ENCODE measurements around the gene SPG7. TPM values are rescaled to one million over a fixed set of nuclear protein-coding genes. Genes with fewer than 3 reads are reported as not detected.
A peak's percentile ranks its signal among the peaks of the same experiment; 100 is the strongest.

Gene SPG7
- total and polyA plus RNA-seq, 9 of the 15 experiments (the other 6 are each of a cell fraction or from before 2014, with no cell fraction given) = 5.8 to 89.1 (median 49.4) TPM

DNA sequence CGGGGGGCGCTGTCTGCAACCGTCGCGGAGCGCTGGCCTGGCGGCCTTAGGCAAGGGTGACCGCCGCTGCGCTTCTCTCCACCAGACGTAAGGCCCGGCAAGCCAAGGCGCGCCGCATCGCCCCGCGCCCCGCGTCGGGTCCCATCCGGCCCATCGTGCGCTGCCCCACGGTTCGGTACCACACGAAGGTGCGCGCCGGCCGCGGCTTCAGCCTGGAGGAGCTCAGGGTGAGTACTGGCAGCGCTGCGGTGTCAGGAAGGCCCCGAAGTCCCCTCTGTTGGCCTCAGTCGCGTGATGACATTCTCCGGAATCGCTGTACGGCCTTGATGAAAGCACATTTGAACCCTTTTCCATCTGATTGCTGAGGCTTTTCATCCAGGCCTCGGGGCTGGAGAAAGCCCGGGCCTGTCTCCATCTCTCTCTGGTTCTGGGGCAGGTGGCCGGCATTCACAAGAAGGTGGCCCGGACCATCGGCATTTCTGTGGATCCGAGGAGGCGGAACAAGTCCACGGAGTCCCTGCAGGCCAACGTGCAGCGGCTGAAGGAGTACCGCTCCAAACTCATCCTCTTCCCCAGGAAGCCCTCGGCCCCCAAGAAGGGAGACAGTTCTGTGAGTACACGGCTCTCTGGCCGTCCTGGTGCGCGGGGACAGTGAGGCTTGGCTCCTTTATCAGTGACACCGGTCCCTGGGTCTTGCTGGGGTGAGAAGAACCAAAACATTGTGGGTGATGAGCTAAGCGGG is 53.1 kb downstream of the SPG7 start:
- under 1% methylated on average over 57 of the region's 58 CpGs for WGBS (ENCODE audit: insufficient coverage, low coverage, missing lambda C conversion rate)
- peaks cover 6% of the 10 kb centered on the region for H3K9me1 ChIP-seq (ENCODE audit: control insufficient read depth, insufficient read depth, low read length)
- in situ Hi-C loops (cut with MboI) (no loop called here), intact Hi-C loops (cut with micrococcal nuclease) (loop anchor here (10.0 kb wide), 1 partner anchor 757 kb away; the partner anchor contains the start of gene CDT1)
- BruUV-seq (replicated peaks) = no TSS peak
- POLR2A ChIA-PET = interaction anchor here (0.6 to 2.2 kb wide), 12 partner anchors 8 to 751 kb away, joined by 3 to 7 read pairs (median 3); no protein-coding TSS in a partner anchor
- peaks cover 51% of the 10 kb centered on the region for H3K79me2 ChIP-seq (ENCODE audit: control insufficient read depth, insufficient read depth, low read length)
- ATAC-seq (no peak), FAIRE-seq (no peak), DNase-seq (ENCODE audit: extremely low read depth in 1 of 4, low spot score in 3 of 4) (peak in 2 of 4 experiments; percentile 31 to 47)
- H3K9me3 ChIP-seq (replicated peaks; ENCODE audit: control insufficient read depth, insufficient read depth, low read depth, low read length) = 0 out of 2 replicates have a peak, but pooled peaks cover 2% of the 10 kb centered on the region
- peak overlapping the region; percentile 94 for H3K27ac ChIP-seq (ENCODE audit: extremely low read depth, low read depth, low read length)
- CTCF ChIA-PET (ENCODE audit: low intra/inter-chr PET ratio) = no interaction called here
- H3K4me3 ChIP-seq = peak overlapping the region; percentile 84
- no peak overlapping the region for H2AFZ ChIP-seq (ENCODE audit: low read depth, low read length)
- peak overlapping the region; percentile 99 for H3K4me2 ChIP-seq (ENCODE audit: insufficient read depth, low read length)
- H3K4me1 ChIP-seq (replicated peaks in 1 of 2; ENCODE audit: control insufficient read depth in 2 of 2, insufficient read depth in 2 of 2, low read length in 2 of 2) = peaks cover 42 to 66% of the 10 kb centered on the region in 2 experiments
- H3K36me3 ChIP-seq (ENCODE audit: control insufficient read depth, insufficient read depth, low read length) = peaks cover 55% of the 10 kb centered on the region
- peaks cover 53% of the 10 kb centered on the region for H4K20me1 ChIP-seq (replicated peaks; ENCODE audit: control insufficient read depth, insufficient read depth, low read length)
- no peaks in the 10 kb centered on the region; a peak in 1 of 5 replicates for H3K27me3 ChIP-seq (ENCODE audit: control insufficient read depth in 2 of 2, insufficient read depth in 2 of 2, low read length in 2 of 2)
- peak overlapping the region; percentile 95 to 96 for H3K9ac ChIP-seq (ENCODE audit: insufficient read depth in 1 of 2, low read depth in 2 of 2, low read length in 2 of 2)
- TF ChIP-seq ZNF121 (CRISPR knock-in tag; conservative IDR thresholded peaks at IDR 0.05) (no peak), ZNF431 (CRISPR knock-in tag; IDR thresholded peaks at IDR 0.05) (0 out of 2 replicates have a peak, but pooled peaks have one; percentile 49), SRF (CRISPR knock-in tag; IDR thresholded peaks at IDR 0.05) (no peak), MIER1 (IDR thresholded peaks at IDR 0.05; ENCODE audit: low read depth) (no peak), SIN3A (IDR thresholded peaks at IDR 0.05; ENCODE audit: borderline replicate concordance in 2 of 2, control insufficient read depth in 1 of 2, low read depth in 2 of 2, low read length in 2 of 2) (0 out of 4 replicates have a peak, but pooled peaks of 1 of the 2 experiments have one; percentile 64), CEBPG (CRISPR knock-in tag; IDR thresholded peaks at IDR 0.05) (0 out of 2 replicates have a peak, but pooled peaks have one; percentile 6), CEBPG (tag; conservative IDR thresholded peaks at IDR 0.05 in 1 of 2, IDR thresholded peaks at IDR 0.05 in 1 of 2) (no peak), TAF1 (IDR thresholded peaks at IDR 0.05; ENCODE audit: control insufficient read depth, extremely low read depth, insufficient read depth, low read length, severe bottlenecking) (peak; percentile 11), CHD1 (IDR thresholded peaks at IDR 0.05; ENCODE audit: low read length) (peak; percentile 93)
- TF ChIP-seq, protein P1, sequence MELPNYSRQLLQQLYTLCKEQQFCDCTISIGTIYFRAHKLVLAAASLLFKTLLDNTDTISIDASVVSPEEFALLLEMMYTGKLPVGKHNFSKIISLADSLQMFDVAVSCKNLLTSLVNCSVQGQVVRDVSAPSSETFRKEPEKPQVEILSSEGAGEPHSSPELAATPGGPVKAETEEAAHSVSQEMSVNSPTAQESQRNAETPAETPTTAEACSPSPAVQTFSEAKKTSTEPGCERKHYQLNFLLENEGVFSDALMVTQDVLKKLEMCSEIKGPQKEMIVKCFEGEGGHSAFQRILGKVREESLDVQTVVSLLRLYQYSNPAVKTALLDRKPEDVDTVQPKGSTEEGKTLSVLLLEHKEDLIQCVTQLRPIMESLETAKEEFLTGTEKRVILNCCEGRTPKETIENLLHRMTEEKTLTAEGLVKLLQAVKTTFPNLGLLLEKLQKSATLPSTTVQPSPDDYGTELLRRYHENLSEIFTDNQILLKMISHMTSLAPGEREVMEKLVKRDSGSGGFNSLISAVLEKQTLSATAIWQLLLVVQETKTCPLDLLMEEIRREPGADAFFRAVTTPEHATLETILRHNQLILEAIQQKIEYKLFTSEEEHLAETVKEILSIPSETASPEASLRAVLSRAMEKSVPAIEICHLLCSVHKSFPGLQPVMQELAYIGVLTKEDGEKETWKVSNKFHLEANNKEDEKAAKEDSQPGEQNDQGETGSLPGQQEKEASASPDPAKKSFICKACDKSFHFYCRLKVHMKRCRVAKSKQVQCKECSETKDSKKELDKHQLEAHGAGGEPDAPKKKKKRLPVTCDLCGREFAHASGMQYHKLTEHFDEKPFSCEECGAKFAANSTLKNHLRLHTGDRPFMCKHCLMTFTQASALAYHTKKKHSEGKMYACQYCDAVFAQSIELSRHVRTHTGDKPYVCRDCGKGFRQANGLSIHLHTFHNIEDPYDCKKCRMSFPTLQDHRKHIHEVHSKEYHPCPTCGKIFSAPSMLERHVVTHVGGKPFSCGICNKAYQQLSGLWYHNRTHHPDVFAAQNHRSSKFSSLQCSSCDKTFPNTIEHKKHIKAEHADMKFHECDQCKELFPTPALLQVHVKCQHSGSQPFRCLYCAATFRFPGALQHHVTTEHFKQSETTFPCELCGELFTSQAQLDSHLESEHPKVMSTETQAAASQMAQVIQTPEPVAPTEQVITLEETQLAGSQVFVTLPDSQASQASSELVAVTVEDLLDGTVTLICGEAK (IDR thresholded peaks at IDR 0.05) = 0 out of 2 replicates have a peak, but pooled peaks have one; percentile 23
- TF ChIP-seq, protein P1 (CRISPR knock-in tag; IDR thresholded peaks at IDR 0.05) = no peak
